ENCODE measurements around the gene GARNL3. TPM values are rescaled to one million over a fixed set of nuclear protein-coding genes. Genes with fewer than 3 reads are reported as not detected.

Gene GARNL3
- total RNA-seq, 1 experiment from 2014 or later = 2.8 TPM

DNA sequence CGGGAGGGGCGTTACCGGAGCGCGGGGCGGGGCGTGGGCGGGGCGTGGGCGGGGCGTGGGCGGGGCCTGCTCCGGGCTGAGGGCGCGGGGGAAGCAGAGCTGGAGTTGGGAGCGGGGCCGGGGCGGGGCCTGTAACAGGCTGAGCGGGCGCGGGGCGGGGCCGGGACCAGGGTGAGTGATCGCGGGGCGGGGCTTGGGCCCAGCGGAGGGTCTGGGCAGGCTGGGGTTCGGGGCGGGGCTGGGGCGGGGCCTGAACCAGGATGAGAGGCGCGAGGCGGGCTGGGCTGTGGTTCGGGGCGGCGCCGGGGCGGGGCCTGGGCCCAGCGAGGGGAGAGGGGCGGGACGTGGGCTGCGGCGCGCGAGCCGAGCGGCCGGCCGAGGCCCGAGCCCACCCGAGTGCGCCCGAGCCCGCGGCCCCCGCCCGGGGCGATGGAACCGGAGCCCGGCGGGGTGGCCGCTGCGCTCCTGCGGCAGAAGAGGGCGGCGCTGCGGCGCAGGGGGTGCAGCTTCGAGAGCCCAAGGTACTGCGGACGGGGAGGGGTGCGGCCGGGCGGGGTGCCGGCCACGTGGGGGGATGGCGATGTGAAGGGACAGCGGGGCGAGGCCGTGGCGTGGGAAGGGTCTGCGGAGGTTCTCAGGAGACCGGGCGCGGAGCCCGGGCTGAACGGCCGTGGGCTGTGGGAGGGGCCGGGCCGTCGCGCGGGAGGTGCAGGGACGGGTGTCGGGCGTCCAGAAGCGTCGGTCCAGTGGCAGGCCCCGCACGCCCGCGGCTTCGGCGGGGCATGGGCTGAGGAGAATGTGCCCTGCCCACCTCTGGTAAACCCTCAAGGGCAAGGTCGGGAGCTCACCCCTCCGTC is 39.5 kb upstream of the GARNL3 start:
- H3K4me3 Mint-ChIP-seq (ENCODE audit: low read depth, unreplicated experiment) = peak overlapping the region; percentile 79
- TF ChIP-seq, protein P1, sequence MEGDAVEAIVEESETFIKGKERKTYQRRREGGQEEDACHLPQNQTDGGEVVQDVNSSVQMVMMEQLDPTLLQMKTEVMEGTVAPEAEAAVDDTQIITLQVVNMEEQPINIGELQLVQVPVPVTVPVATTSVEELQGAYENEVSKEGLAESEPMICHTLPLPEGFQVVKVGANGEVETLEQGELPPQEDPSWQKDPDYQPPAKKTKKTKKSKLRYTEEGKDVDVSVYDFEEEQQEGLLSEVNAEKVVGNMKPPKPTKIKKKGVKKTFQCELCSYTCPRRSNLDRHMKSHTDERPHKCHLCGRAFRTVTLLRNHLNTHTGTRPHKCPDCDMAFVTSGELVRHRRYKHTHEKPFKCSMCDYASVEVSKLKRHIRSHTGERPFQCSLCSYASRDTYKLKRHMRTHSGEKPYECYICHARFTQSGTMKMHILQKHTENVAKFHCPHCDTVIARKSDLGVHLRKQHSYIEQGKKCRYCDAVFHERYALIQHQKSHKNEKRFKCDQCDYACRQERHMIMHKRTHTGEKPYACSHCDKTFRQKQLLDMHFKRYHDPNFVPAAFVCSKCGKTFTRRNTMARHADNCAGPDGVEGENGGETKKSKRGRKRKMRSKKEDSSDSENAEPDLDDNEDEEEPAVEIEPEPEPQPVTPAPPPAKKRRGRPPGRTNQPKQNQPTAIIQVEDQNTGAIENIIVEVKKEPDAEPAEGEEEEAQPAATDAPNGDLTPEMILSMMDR (IDR thresholded peaks at IDR 0.05; ENCODE audit: unreplicated experiment) = no peak
- intact Hi-C loops (cut with micrococcal nuclease; ENCODE audit: unreplicated experiment) = no loop called here
- DNase-seq = peak; percentile 94
- H3K36me3 Mint-ChIP-seq (ENCODE audit: insufficient read depth, unreplicated experiment) = peaks cover 28% of the 10 kb centered on the region
- no peaks in the 10 kb centered on the region for H3K9me3 Mint-ChIP-seq (ENCODE audit: low read depth, unreplicated experiment)
- peak overlapping the region; percentile 90 for H3K27ac Mint-ChIP-seq (ENCODE audit: unreplicated experiment)
- CTCF ChIA-PET = interaction anchor here (0.5 to 1.4 kb wide), 7 partner anchors 10 to 380 kb away, joined by 3 to 9 read pairs (median 5); partner anchors contain the start of gene SLC2A8
- BruUV-seq (replicated peaks) = no TSS peak
- H3K27me3 Mint-ChIP-seq (ENCODE audit: unreplicated experiment) = peaks cover 39% of the 10 kb centered on the region
- H3K4me1 Mint-ChIP-seq (ENCODE audit: low read depth, unreplicated experiment) = peaks cover 11% of the 10 kb centered on the region

DNA sequence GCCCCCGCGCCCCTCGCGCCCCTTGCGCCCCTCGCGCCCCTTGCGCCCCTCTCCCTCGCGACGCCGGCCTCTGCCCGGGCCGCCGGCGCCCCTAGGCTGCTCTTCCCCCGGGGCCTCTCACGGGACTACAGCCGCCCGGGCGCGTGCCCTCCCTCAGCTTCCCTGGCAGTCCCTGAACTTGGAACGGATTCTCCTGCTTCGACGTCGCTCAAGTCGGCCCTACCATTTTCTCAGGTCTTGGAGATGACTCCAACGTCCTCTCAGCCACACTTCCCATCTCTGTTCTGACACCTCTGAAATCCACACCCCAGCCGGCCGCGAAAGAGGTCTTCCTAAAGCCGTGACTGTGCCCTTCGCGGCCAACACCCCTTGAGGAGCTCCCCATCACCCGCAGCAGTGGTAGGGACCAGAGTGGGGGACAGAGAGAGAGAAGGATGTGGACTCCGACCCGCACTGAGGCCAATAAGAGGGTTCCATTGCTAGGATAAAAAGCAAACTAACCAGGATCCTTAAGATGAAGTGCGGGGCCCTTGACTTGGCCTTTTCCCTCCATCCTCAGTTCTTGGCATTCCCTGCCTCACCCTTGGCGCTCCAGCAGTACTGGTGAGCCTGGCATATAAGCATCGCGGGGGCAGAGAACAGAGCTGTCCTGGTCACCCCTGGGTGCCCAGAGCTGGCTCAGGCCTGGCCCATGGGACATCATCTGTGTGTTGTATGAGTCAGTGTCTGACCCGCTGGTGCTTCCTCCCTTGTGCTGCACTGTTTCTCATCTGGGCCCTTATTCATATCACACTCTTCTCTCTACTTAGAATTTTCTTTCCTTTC is 38.6 kb upstream of the GARNL3 start:
- peak overlapping the region; percentile 79 for H3K4me3 Mint-ChIP-seq (ENCODE audit: low read depth, unreplicated experiment)
- DNase-seq = no peak
- peaks cover 28% of the 10 kb centered on the region for H3K36me3 Mint-ChIP-seq (ENCODE audit: insufficient read depth, unreplicated experiment)
- H3K27ac Mint-ChIP-seq (ENCODE audit: unreplicated experiment) = peak overlapping the region; percentile 37
- TF ChIP-seq, protein P1 (IDR thresholded peaks at IDR 0.05; ENCODE audit: unreplicated experiment) = no peak
- BruUV-seq (replicated peaks) = no TSS peak
- peaks cover 11% of the 10 kb centered on the region for H3K4me1 Mint-ChIP-seq (ENCODE audit: low read depth, unreplicated experiment)
- CTCF ChIA-PET = no interaction called here
- peaks cover 39% of the 10 kb centered on the region for H3K27me3 Mint-ChIP-seq (ENCODE audit: unreplicated experiment)
- no peaks in the 10 kb centered on the region for H3K9me3 Mint-ChIP-seq (ENCODE audit: low read depth, unreplicated experiment)
- intact Hi-C loops (cut with micrococcal nuclease; ENCODE audit: unreplicated experiment) = no loop called here

DNA sequence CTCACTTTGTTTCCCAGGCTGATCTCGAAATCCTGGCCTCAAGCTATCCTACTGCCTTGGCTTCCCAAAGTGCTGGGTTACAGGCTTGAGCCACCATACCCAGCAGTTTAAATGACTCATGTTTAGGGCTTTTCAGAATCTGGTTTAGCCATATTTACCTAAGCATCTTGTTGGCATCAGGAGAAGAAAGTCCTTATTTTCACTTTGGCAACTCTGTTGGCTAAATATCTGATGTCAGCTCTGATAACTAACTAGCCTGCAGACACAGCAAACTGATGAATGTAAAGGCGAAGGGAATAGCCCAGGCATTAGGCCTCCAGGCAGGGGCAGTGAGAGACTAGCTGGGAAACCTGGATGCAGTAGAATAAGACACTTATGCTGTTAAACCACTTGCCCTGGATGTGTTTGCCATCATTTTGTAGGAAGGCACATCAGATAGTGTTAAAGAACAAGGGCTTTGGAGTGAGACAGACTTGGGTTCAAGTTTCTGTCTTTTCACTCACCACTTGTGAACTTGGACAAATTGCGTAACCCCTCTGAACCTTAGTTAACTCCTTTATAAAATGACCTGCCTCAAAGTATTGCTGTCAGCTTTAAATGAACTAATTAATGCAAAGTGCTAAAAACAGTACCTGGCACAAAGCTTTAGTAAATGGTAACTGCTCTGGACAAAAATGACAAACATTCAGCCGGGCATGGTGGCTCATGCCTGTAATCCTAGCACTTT is 34.7 kb upstream of the GARNL3 start:
- Mint-ChIP-seq H3K9me3 (ENCODE audit: low read depth, unreplicated experiment) (no peaks in the 10 kb centered on the region), H3K36me3 (ENCODE audit: insufficient read depth, unreplicated experiment) (peaks cover 16% of the 10 kb centered on the region), H3K4me3 (ENCODE audit: low read depth, unreplicated experiment) (no peak overlapping the region), H3K4me1 (ENCODE audit: low read depth, unreplicated experiment) (peaks cover 11% of the 10 kb centered on the region), H3K27me3 (ENCODE audit: unreplicated experiment) (peaks cover 18% of the 10 kb centered on the region), H3K27ac (ENCODE audit: unreplicated experiment) (no peak overlapping the region)
- CTCF ChIA-PET = no interaction called here
- no TSS peak for BruUV-seq (replicated peaks)
- no peak for DNase-seq
- intact Hi-C loops (cut with micrococcal nuclease; ENCODE audit: unreplicated experiment) = no loop called here
- TF ChIP-seq, protein P1 (IDR thresholded peaks at IDR 0.05; ENCODE audit: unreplicated experiment) = no peak

DNA sequence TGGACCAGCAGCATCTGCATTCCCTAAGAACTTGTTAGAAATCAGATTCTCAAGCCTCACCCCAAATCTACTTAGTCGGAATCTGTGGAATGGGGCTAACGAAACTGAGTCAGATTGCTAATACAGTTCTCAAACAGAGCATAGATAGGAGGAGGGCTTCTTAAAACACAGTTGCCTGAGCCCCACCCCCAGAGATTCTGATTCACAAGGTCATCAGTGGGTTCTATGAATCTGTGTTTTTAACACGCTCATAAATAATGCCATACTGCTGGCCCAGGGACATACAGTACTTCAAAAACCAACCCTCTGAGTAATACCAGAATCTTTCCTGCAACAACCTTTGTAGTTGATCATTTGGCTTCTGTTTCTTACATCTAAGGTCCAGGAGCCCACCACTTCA is 32.9 kb upstream of the GARNL3 start:
- H3K9me3 Mint-ChIP-seq (ENCODE audit: low read depth, unreplicated experiment) = no peaks in the 10 kb centered on the region
- H3K36me3 Mint-ChIP-seq (ENCODE audit: insufficient read depth, unreplicated experiment) = no peaks in the 10 kb centered on the region
- CTCF ChIA-PET = no interaction called here
- H3K4me1 Mint-ChIP-seq (ENCODE audit: low read depth, unreplicated experiment) = peaks cover 2% of the 10 kb centered on the region
- intact Hi-C loops (cut with micrococcal nuclease; ENCODE audit: unreplicated experiment) = no loop called here
- H3K27me3 Mint-ChIP-seq (ENCODE audit: unreplicated experiment) = peaks cover 4% of the 10 kb centered on the region
- no peak overlapping the region for H3K27ac Mint-ChIP-seq (ENCODE audit: unreplicated experiment)
- TF ChIP-seq, protein P1 (IDR thresholded peaks at IDR 0.05; ENCODE audit: unreplicated experiment) = no peak
- no TSS peak for BruUV-seq (replicated peaks)
- no peak overlapping the region for H3K4me3 Mint-ChIP-seq (ENCODE audit: low read depth, unreplicated experiment)
- no peak for DNase-seq
